Lower leg skin (tissue), 4 donors: ENCODE measurements around the gene APP. TPM values are rescaled to one million over a fixed set of nuclear protein-coding genes. Genes with fewer than 3 reads are reported as not detected.

Source experiments
- DNase-seq, 2 donors: peaks; one replicate each; pipeline ENCODE4 v3.0.0-alpha.2; 2019; ENCODE audit warnings: low spot score in 2 of 2
- H3K4me3 ChIP-seq: fragments of 200-600 bp; sonication (generic); 2 replicates; pipeline ENCODE4 v1.5.1; 2017; ENCODE audit warnings: mild to moderate bottlenecking, low read depth; ENCODE audit not compliant: poor library complexity, severe bottlenecking
- CTCF ChIP-seq, 3 donors: fragments of 450-650 bp; IDR thresholded peaks; one replicate each; pipeline ENCODE4 v1.5.1; 2016; ENCODE audit warnings: antibody characterized with exemption in 3 of 3, mild to moderate bottlenecking in 3 of 3, moderate library complexity in 2 of 3
- POLR2A ChIP-seq, 2 donors: fragments of 450-650 bp; IDR thresholded peaks; one replicate each; pipeline ENCODE4 v1.6.1; 2016 to 2017; ENCODE audit warnings: antibody characterized with exemption in 2 of 2, mild to moderate bottlenecking in 1 of 2, moderate library complexity in 1 of 2
- WGBS, 2 donors: methylation state at CpG; one replicate each; pipeline ENCODE4 v1.1.5; 2018; 5-methylcytosine and 5-hydroxymethylcytosine counted together
- intact Hi-C: fragments of 100-400 bp; cut with DNase I; formaldehyde crosslinking; loops from one replicate; pipeline ENCODE4 v1.15.0; 2023; ENCODE audit warnings: low total_unique reads
- total RNA-seq, 4 donors: library from RNA; depleted of rRNA; stranded (reverse); fragments of >200 nt; gene quantifications; one replicate each; pipeline ENCODE4 v1.1.0, GENCODE V29; 2016

The APP gene
- total RNA-seq, 4 donors from 2014 or later: 240 to 403 (median 331) TPM

GRCh38 chr21:25934130-25934529 lies 236.4 kb downstream of the APP start:
- intact Hi-C loops: no loop called here
- 88 to 94% methylated on average over 6 of the region's 6 CpGs for WGBS, 2 donors

GRCh38 chr21:25931765-25932164 lies 238.8 kb downstream of the APP start:
- no peak for DNase-seq
- TF ChIP-seq POLR2A (IDR thresholded peaks at IDR 0.05) (no peak), CTCF (IDR thresholded peaks at IDR 0.05) (no peak)
- intact Hi-C loops: no loop called here
- WGBS, 2 donors: 51 to 53% methylated on average over 3 of the region's 3 CpGs
- H3K4me3 ChIP-seq: no peak overlapping the region

More at GRCh38 chr21:25934130-25934529, 236.4 kb downstream of the APP start:
- no peak for DNase-seq
- TF ChIP-seq CTCF (IDR thresholded peaks at IDR 0.05) (no peak), POLR2A (IDR thresholded peaks at IDR 0.05) (no peak)
- H3K4me3 ChIP-seq: no peak overlapping the region

- TF ChIP-seq POLR2A (IDR thresholded peaks at IDR 0.05) (no peak), CTCF (IDR thresholded peaks at IDR 0.05) (no peak)
- 57 to 62% methylated on average over 9 of the region's 9 CpGs for WGBS, 2 donors
- intact Hi-C loops: loop anchor here (2.0 kb wide), 1 partner anchor 25 kb away; no protein-coding TSS in a partner anchor
- no peak for DNase-seq
- no peak overlapping the region for H3K4me3 ChIP-seq
These were observed 240.6 kb downstream of the APP start for GRCh38 chr21:25929856-25930520.

- intact Hi-C loops: no loop called here
- DNase-seq: no peak
- no peak for TF ChIP-seq CTCF (IDR thresholded peaks at IDR 0.05)
- no peak for TF ChIP-seq POLR2A (IDR thresholded peaks at IDR 0.05)
- no peak overlapping the region for H3K4me3 ChIP-seq
- 75 to 77% methylated on average over 6 of the region's 6 CpGs for WGBS, 2 donors
These were observed 243.2 kb downstream of the APP start for GRCh38 chr21:25927195-25927880.

- no peak overlapping the region for H3K4me3 ChIP-seq
- no peak for TF ChIP-seq POLR2A (IDR thresholded peaks at IDR 0.05)
- TF ChIP-seq CTCF (IDR thresholded peaks at IDR 0.05): no peak
- DNase-seq: no peak
- 69 to 76% methylated on average over 2 of the region's 2 CpGs for WGBS, 2 donors
- intact Hi-C loops: no loop called here
These were observed 244.6 kb downstream of the APP start for GRCh38 chr21:25925936-25926335.
